Measurements from ENCODE around the gene DDX27. TPM values are rescaled to one million over a fixed set of nuclear protein-coding genes. Genes with fewer than 3 reads are reported as not detected.
A peak's percentile ranks its signal among the peaks of the same experiment; 100 is the strongest.

The DDX27 gene
- total and polyA plus RNA-seq, 2 of the 13 experiments (the other 11 are each of a cell fraction or from before 2014, with no cell fraction given) = 42.6 to 72.8 TPM

DNA sequence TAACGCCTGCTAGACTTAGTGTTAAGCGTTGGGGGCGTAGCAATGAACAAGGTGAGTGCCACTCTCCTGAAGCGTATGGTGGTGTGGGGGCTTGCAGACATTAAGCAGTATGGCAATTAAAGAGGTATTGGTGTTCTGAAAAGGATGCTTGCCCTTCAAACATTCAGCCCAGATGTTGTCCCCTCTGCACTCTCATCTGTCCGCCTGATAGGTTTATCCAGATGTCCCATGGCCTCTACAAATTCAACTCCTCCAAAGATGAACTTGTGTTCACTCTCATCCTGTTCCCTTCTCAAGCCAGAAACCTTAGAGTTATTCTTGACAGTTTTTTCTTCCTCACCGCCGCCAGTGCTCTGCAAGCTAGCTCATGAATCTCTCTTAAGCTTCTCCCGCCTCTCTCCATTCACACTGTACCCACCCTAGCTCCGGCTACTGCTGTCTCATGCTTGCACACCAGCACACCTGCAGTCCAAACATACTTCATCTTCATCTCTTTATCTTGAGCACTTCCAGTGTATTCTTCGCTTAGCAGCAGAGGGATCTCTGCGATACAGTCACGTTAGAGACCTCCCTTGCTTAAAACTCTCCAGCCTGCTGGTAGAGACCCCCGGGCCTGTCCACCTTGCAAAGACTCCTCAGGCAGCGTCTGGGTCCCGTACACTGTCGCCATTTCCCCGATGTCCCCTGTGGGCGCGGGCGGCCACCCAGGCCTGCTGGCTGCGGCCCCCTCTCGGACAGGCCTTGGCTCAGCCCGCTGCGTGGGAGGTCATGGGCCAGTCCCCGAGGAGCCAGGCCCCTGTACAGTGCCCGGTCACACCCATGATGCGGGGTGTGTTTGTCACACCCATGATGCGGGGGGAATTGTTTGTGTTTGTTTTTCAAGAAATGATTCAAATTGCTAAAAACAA lies 962 bp downstream of the DDX27 start (continued):
- TF ChIP-seq, protein P1, sequence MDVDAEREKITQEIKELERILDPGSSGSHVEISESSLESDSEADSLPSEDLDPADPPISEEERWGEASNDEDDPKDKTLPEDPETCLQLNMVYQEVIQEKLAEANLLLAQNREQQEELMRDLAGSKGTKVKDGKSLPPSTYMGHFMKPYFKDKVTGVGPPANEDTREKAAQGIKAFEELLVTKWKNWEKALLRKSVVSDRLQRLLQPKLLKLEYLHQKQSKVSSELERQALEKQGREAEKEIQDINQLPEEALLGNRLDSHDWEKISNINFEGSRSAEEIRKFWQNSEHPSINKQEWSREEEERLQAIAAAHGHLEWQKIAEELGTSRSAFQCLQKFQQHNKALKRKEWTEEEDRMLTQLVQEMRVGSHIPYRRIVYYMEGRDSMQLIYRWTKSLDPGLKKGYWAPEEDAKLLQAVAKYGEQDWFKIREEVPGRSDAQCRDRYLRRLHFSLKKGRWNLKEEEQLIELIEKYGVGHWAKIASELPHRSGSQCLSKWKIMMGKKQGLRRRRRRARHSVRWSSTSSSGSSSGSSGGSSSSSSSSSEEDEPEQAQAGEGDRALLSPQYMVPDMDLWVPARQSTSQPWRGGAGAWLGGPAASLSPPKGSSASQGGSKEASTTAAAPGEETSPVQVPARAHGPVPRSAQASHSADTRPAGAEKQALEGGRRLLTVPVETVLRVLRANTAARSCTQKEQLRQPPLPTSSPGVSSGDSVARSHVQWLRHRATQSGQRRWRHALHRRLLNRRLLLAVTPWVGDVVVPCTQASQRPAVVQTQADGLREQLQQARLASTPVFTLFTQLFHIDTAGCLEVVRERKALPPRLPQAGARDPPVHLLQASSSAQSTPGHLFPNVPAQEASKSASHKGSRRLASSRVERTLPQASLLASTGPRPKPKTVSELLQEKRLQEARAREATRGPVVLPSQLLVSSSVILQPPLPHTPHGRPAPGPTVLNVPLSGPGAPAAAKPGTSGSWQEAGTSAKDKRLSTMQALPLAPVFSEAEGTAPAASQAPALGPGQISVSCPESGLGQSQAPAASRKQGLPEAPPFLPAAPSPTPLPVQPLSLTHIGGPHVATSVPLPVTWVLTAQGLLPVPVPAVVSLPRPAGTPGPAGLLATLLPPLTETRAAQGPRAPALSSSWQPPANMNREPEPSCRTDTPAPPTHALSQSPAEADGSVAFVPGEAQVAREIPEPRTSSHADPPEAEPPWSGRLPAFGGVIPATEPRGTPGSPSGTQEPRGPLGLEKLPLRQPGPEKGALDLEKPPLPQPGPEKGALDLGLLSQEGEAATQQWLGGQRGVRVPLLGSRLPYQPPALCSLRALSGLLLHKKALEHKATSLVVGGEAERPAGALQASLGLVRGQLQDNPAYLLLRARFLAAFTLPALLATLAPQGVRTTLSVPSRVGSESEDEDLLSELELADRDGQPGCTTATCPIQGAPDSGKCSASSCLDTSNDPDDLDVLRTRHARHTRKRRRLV (CRISPR knock-in tag; IDR thresholded peaks at IDR 0.05) = 0 out of 2 replicates have a peak, but pooled peaks have one; percentile 59
- TF ChIP-seq ZNF335 (CRISPR knock-in tag; IDR thresholded peaks at IDR 0.05) (no peak), STAT5B (CRISPR knock-in tag; IDR thresholded peaks at IDR 0.05) (no peak), SP1 (IDR thresholded peaks at IDR 0.05) (no peak), SP1 (CRISPR knock-in tag; IDR thresholded peaks at IDR 0.05) (0 out of 2 replicates have a peak, but pooled peaks have one; percentile 18), FOXC1 (CRISPR knock-in tag; IDR thresholded peaks at IDR 0.05; ENCODE audit: borderline replicate concordance) (no peak), PRDM10 (CRISPR knock-in tag; IDR thresholded peaks at IDR 0.05; ENCODE audit: low read depth) (0 out of 2 replicates have a peak, but pooled peaks have one; percentile 3), YY1 (IDR thresholded peaks at IDR 0.05; ENCODE audit: insufficient read depth, insufficient replicate concordance, low read depth, low read length) (no peak), PTBP1 (IDR thresholded peaks at IDR 0.05; ENCODE audit: low read depth, low read length, poor library complexity, severe bottlenecking) (peak; percentile 47), IRF2 (CRISPR knock-in tag; IDR thresholded peaks at IDR 0.05) (no peak), SP2 (CRISPR knock-in tag; IDR thresholded peaks at IDR 0.05) (no peak), DNMT1 (CRISPR knock-in tag; IDR thresholded peaks at IDR 0.05) (0 out of 2 replicates have a peak, but pooled peaks have one; percentile 34), HOXA9 (CRISPR knock-in tag; IDR thresholded peaks at IDR 0.05; ENCODE audit: borderline replicate concordance) (no peak), DR1 (CRISPR knock-in tag; IDR thresholded peaks at IDR 0.05) (no peak), SMAD3 (CRISPR knock-in tag; IDR thresholded peaks at IDR 0.05) (no peak), HOXA7 (CRISPR knock-in tag; IDR thresholded peaks at IDR 0.05) (no peak), FOXM1 (CRISPR knock-in tag; IDR thresholded peaks at IDR 0.05) (no peak), REPIN1 (CRISPR knock-in tag; IDR thresholded peaks at IDR 0.05; ENCODE audit: borderline replicate concordance, low read depth) (no peak), RBFOX2 (IDR thresholded peaks at IDR 0.05; ENCODE audit: low read depth, low read length) (0 out of 2 replicates have a peak, but pooled peaks have one; percentile 30), ZNF660 (CRISPR knock-in tag; IDR thresholded peaks at IDR 0.05; ENCODE audit: borderline replicate concordance, low read depth) (no peak), SYNCRIP (IDR thresholded peaks at IDR 0.05; ENCODE audit: insufficient read depth, low read depth, low read length) (no peak), ZNF354B (CRISPR knock-in tag; IDR thresholded peaks at IDR 0.05) (peak; percentile 11; the same call in 1 of the 2 replicates)
